A549 treated with dexamethasone at 1 μM for 4 hours (cell line): Measurements from ENCODE around the gene PPA1. TPM values are rescaled to one million over a fixed set of nuclear protein-coding genes. Genes with fewer than 3 reads are reported as not detected.

Source experiments
- total RNA-seq: library from RNA; stranded (reverse); fragments of 200-300 nt; extraction: Qiagen RNA extraction; gene quantifications from 5 replicates; pipeline ENCODE4 v1.2.3, GENCODE V29; 2022

Gene PPA1
- total RNA-seq = 236 to 298 TPM (median 245 TPM) in 5 replicates

GRCh38 chr10:70233109-70233938 is at the start of gene PPA1:
Gene PPA1 (minus strand): TSS chr10:70233429. CDS start chr10:70233327, 102 bp downstream.

Other genes with a start within 250 kb of the PPA1 start
- 24.6 to 28.5 TPM (median 26.8 TPM) in 5 replicates for gene MACROH2A2, start 180.6 kb downstream of the PPA1 start, total RNA-seq
- gene AIFM2, start 100.6 kb downstream of the PPA1 start, total RNA-seq = 28.3 to 37.4 TPM (median 33.6 TPM) in 5 replicates
- 11.2 to 16.5 TPM (median 15.4 TPM) in 5 replicates for gene TYSND1, start 86.7 kb downstream of the PPA1 start, total RNA-seq
- gene SAR1A, start 62.9 kb downstream of the PPA1 start, total RNA-seq = 71.1 to 88.0 TPM (median 83.1 TPM) in 5 replicates
- 0.01 to 0.02 TPM (median 0.01 TPM) in 4 of 5 replicates, not detected in the other for gene NPFFR1, start 50.6 kb upstream of the PPA1 start, total RNA-seq
- 16.4 to 21.9 TPM (median 18.8 TPM) in 5 replicates for gene LRRC20, start 149.2 kb upstream of the PPA1 start, total RNA-seq
- gene EIF4EBP2, start 170.7 kb upstream of the PPA1 start, total RNA-seq = 13.6 to 17.3 TPM (median 16.3 TPM) in 5 replicates
- 0.05 TPM in 1 of 5 replicates, not detected in the others for gene NODAL, start 208.3 kb upstream of the PPA1 start, total RNA-seq
- 4.8 to 6.9 TPM (median 6.7 TPM) in 5 replicates for gene PALD1, start 245.3 kb upstream of the PPA1 start, total RNA-seq